Ishikawa (cell line): Measurements from ENCODE around the gene ARFGAP3.

Experiments
- CREB1 ChIP-seq: IDR thresholded peaks from 2 replicates; pipeline ENCODE4 v1.6.1; 2012; ENCODE audit warnings: low read depth
- EGR1 ChIP-seq: IDR thresholded peaks from 2 replicates; pipeline ENCODE4 v1.6.1; 2012
- EP300 ChIP-seq: IDR thresholded peaks from 2 replicates; pipeline ENCODE4 v1.6.1; 2012; ENCODE audit warnings: borderline replicate concordance
- FOXM1 ChIP-seq: IDR thresholded peaks from 2 replicates; pipeline ENCODE4 v1.6.1; 2012; ENCODE audit warnings: low read depth, borderline replicate concordance
- MAX ChIP-seq: IDR thresholded peaks from 2 replicates; pipeline ENCODE4 v1.6.1; 2012
- RAD21 ChIP-seq: IDR thresholded peaks from 2 replicates; pipeline ENCODE4 v1.6.1; 2012; ENCODE audit warnings: low read depth
- REST ChIP-seq: IDR thresholded peaks from 2 replicates; pipeline ENCODE4 v1.6.1; 2012; ENCODE audit warnings: low read depth, mild to moderate bottlenecking
- TAF1 ChIP-seq: IDR thresholded peaks from 2 replicates; pipeline ENCODE4 v1.6.1; 2012; ENCODE audit warnings: low read depth, mild to moderate bottlenecking
- TCF12 ChIP-seq: IDR thresholded peaks from 2 replicates; pipeline ENCODE4 v1.6.1; 2012; ENCODE audit warnings: low read depth
- TEAD4 ChIP-seq: IDR thresholded peaks from 2 replicates; pipeline ENCODE4 v1.6.1; 2012
- YY1 ChIP-seq: IDR thresholded peaks from 2 replicates; pipeline ENCODE4 v1.6.1; 2012; ENCODE audit warnings: low read depth

GRCh38 chr22:42842658-42843370 is 14.3 kb downstream of the ARFGAP3 start:
- TF ChIP-seq TCF12 (no peak), REST (no peak), TEAD4 (no peak), EP300 (no peak), CREB1 (no peak), MAX (no peak), TAF1 (no peak), RAD21 (no peak), FOXM1 (no peak), YY1 (no peak), EGR1 (no peak)
